Measurements from ENCODE around the gene EXOC6B.

DNA sequence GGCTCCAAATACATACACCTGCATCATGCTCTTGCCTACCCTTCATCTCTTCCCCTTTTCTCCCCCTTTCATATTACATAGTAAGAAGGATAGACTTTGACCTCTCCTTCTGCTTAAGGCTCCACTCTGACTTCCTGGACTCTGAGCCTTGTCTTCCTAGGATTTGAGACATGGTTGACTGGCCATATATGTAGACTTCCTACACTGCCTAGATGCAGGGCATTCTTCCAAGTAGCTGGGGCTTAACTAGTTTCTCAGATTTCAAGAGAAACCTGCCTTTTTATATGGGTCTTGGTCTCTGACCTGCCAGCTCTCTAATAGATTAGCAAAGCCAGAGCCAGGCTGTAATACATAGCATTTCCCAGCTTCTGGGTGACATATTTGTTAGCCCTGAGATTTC, 642.8 kb downstream of the EXOC6B start:
- TF ChIP-seq CSDC2 (CRISPR knock-in tag; IDR thresholded peaks at IDR 0.05), result no peak
- no peak for TF ChIP-seq ISL1 (CRISPR knock-in tag; IDR thresholded peaks at IDR 0.05)
- no peak for TF ChIP-seq OSR1 (CRISPR knock-in tag; IDR thresholded peaks at IDR 0.05)
- no peak for TF ChIP-seq RARB (CRISPR knock-in tag; IDR thresholded peaks at IDR 0.05)
- TF ChIP-seq ZNF565 (CRISPR knock-in tag; conservative IDR thresholded peaks at IDR 0.05; ENCODE audit: low read depth), result no peak
- no peak for TF ChIP-seq ZFP3 (CRISPR knock-in tag; IDR thresholded peaks at IDR 0.05)

All from SK-N-SH treated with all-trans-retinoic acid at 6 μM for 48 hours (cell line).